Testis (tissue), 3 donors: ENCODE data around the gene PRDM10. TPM values are rescaled to one million over a fixed set of nuclear protein-coding genes. Genes with fewer than 3 reads are reported as not detected.
A peak's percentile ranks its signal among the peaks of the same experiment; 100 is the strongest.
"Not testable (repeated sequence)": the region's sequence is repeated elsewhere in the genome, so short reads cannot be mapped to it uniquely, and the experiment has no call there.

Experiments used
- DNase-seq: peaks from one replicate; pipeline ENCODE4 v3.0.0-alpha.2; 2019
- H3K27ac ChIP-seq, 2 donors: fragments of 200-600 bp; sonication (generic); one replicate each; pipeline ENCODE4 v1.5.1; 2019
- H3K27me3 ChIP-seq: fragments of 200-600 bp; sonication (generic); one replicate; pipeline ENCODE4 v1.5.1; 2019
- H3K36me3 ChIP-seq: fragments of 200-600 bp; sonication (generic); one replicate; pipeline ENCODE4 v1.5.1; 2017; ENCODE audit warnings: low read depth; ENCODE audit errors: missing control alignments
- H3K4me1 ChIP-seq: fragments of 200-600 bp; sonication (generic); one replicate; pipeline ENCODE4 v1.5.1; 2019
- H3K4me3 ChIP-seq, 2 donors: fragments of 200-600 bp; sonication (generic); one replicate each; pipeline ENCODE4 v1.5.1; 2017 to 2019
- H3K9me3 ChIP-seq: fragments of 200-600 bp; sonication (generic); one replicate; pipeline ENCODE4 v1.5.1; 2017
- CTCF ChIP-seq, 3 experiments: fragments of 450-650 bp in 2 of 3; fragments of 200-600 bp in 1 of 3; sonication (generic) in 1 of 3; IDR thresholded peaks; one replicate each; pipeline ENCODE4 v1.5.1; 2016 to 2019; ENCODE audit warnings: antibody characterized with exemption in 3 of 3, mild to moderate bottlenecking in 2 of 3, moderate library complexity in 1 of 3
- POLR2A ChIP-seq: fragments of 450-650 bp; IDR thresholded peaks from one replicate; pipeline ENCODE4 v1.6.1; 2017; ENCODE audit warnings: antibody characterized with exemption, mild to moderate bottlenecking, moderate library complexity
- WGBS, 2 donors: methylation state at CpG; one replicate each; pipeline ENCODE4 v1.1.5; 2018; 5-methylcytosine and 5-hydroxymethylcytosine counted together
- intact Hi-C: fragments of 100-400 bp; cut with DNase I; formaldehyde crosslinking; loops from one replicate; pipeline ENCODE4 v1.15.1; 2023; ENCODE audit warnings: low total_unique reads
- polyA plus RNA-seq: library from polyadenylated mRNA; stranded (reverse); fragments of 350-450 nt; fragmentation: Illumina TruSeq; extraction: RNeasy Lipid Tissue Mini Kit (QIAGEN cat#74804); gene quantifications from one replicate; pipeline ENCODE4 v1.2.3, GENCODE V29; 2014; ENCODE audit warnings: low read depth, low replicate concordance; ENCODE audit not compliant: insufficient read depth
- total RNA-seq, 2 donors: library from RNA; depleted of rRNA; stranded (reverse); fragments of >200 nt; gene quantifications; one replicate each; pipeline ENCODE4 v1.2.3, GENCODE V29; 2016

PRDM10 gene
- total and polyA plus RNA-seq, 3 donors from 2014 or later = 4.9 to 14.7 (median 9.2) TPM

DNA sequence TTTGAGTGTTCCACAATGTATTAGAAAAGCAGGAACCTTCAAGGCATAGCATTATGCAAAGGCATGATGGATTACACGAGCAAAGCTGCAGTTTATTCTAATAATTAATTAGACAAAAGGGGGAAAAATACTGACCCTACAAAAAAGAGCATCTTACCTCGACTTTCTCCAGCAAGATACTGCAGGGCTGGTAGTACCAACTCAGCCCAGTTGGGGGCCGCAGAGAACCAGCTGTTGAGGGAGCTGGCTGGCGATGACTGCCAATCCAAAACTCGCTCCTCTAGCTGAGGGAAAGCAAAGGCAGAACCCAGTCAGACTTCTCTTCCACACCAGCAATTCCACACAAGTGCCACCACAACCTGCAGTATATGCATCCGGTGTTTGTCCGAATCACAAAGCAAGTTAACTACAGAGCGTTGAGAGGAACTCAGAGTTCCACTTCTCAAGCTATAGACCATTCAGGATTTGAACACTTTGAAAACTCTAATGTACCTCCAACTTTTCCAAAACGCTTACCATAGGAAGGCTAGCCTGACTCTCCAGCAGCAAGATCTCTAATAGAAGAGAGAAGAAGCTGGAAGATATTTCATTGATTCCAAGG is 121.0 kb downstream of the PRDM10 start:
- peak in 2 of 3 experiments; percentile 29 to 49 for TF ChIP-seq CTCF (IDR thresholded peaks at IDR 0.05)
- no peak for TF ChIP-seq POLR2A
- no peaks in the 10 kb centered on the region for H3K36me3 ChIP-seq
- WGBS, 2 donors = 71 to 85% methylated on average over 9 of the region's 9 CpGs
- H3K9me3 ChIP-seq = no peaks in the 10 kb centered on the region
- peak; percentile 45 for DNase-seq
- intact Hi-C loops = no loop called here
- no peak overlapping the region for H3K27ac ChIP-seq
- H3K4me1 ChIP-seq = no peaks in the 10 kb centered on the region
- no peak overlapping the region for H3K4me3 ChIP-seq
- no peaks in the 10 kb centered on the region for H3K27me3 ChIP-seq

DNA sequence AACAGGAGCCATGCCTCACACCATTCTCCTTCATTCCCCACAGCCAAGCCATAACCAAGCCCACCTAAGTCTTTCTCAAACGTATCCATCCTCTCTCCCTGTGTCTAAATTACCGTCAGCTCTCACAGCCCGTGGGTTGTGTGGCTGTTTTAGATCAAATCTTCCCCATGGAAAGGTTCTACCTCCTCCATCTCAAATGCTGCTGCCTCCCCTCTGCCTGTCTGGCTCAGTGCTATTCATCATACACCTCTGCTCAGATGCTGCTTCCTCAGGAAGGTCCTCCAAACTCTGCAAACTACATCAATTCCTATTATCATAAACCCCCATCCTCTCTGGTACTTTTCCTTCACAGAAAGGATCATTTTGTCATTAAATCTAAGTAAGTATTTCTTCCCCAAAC is 122.3 kb downstream of the PRDM10 start:
- 89 to 95% methylated on average over 3 of the region's 3 CpGs for WGBS, 2 donors
- intact Hi-C loops = no loop called here
- DNase-seq = no peak
- Histone ChIP-seq H3K4me3 (no peak overlapping the region), H3K27me3 (no peaks in the 10 kb centered on the region), H3K4me1 (no peaks in the 10 kb centered on the region), H3K9me3 (no peaks in the 10 kb centered on the region), H3K36me3 (no peaks in the 10 kb centered on the region), H3K27ac (no peak overlapping the region)
- TF ChIP-seq POLR2A (no peak), CTCF (IDR thresholded peaks at IDR 0.05) (no peak)

GRCh38 chr11:129871914-129872313 is 130.7 kb downstream of the PRDM10 start:
- Histone ChIP-seq H3K36me3 (no peaks in the 10 kb centered on the region), H3K27ac (no peak overlapping the region), H3K4me1 (no peaks in the 10 kb centered on the region), H3K9me3 (no peaks in the 10 kb centered on the region), H3K27me3 (no peaks in the 10 kb centered on the region), H3K4me3 (no peak overlapping the region)
- DNase-seq = no peak
- no peak for TF ChIP-seq CTCF (IDR thresholded peaks at IDR 0.05)
- TF ChIP-seq POLR2A = no peak
- intact Hi-C loops = no loop called here
- 87 to 88% methylated on average over 7 of the region's 7 CpGs for WGBS, 2 donors

- H3K4me3 ChIP-seq, H3K27ac ChIP-seq, intact Hi-C loops, H3K36me3 ChIP-seq, DNase-seq, H3K9me3 ChIP-seq, H3K27me3 ChIP-seq, H3K4me1 ChIP-seq: not testable (repeated sequence)
- WGBS, 2 donors = 87 to 92% methylated on average over 16 of the region's 16 CpGs
Observed at GRCh38 chr11:129868626-129869025, 134.0 kb downstream of the PRDM10 start.

GRCh38 chr11:129866311-129866710 is 136.3 kb downstream of the PRDM10 start:
- no peaks in the 10 kb centered on the region for H3K9me3 ChIP-seq
- intact Hi-C loops = no loop called here
- no peaks in the 10 kb centered on the region for H3K27me3 ChIP-seq
- 61 to 72% methylated on average over 3 of the region's 3 CpGs for WGBS, 2 donors
- no peaks in the 10 kb centered on the region for H3K36me3 ChIP-seq
- no peaks in the 10 kb centered on the region for H3K4me1 ChIP-seq
- no peak for DNase-seq
- TF ChIP-seq POLR2A (no peak), CTCF (IDR thresholded peaks at IDR 0.05) (no peak)
- no peak overlapping the region for H3K27ac ChIP-seq
- no peak overlapping the region for H3K4me3 ChIP-seq
